RWPE2 (cell line): ENCODE results near the gene CASP8AP2.

Source experiments
- ATAC-seq: fragments of 200-7000 bp; cut with Tn5 transposase; 3 replicates; pipeline ENCODE4 v1.9.1; 2021; ENCODE audit warnings: low read depth
- DNase-seq: peaks from one replicate; pipeline ENCODE4 v3.0.0-alpha.2; 2020; ENCODE audit warnings: low spot score
- H3K27ac ChIP-seq: fragments of 450-650 bp; 2 replicates; pipeline ENCODE4 v1.5.1; 2017; ENCODE audit warnings: mild to moderate bottlenecking; ENCODE audit not compliant: poor library complexity, severe bottlenecking
- H3K27me3 ChIP-seq: fragments of 250-450 bp; sonication (Bioruptor Pico); 2 replicates; pipeline ENCODE4 v1.5.1; 2021; ENCODE audit warnings: mild to moderate bottlenecking, moderate library complexity; ENCODE audit not compliant: insufficient read depth, poor library complexity, severe bottlenecking
- H3K36me3 ChIP-seq: fragments of 250-450 bp; sonication (Bioruptor Pico); 2 replicates; pipeline ENCODE4 v1.5.1; 2020; ENCODE audit warnings: low read depth, mild to moderate bottlenecking, moderate library complexity
- H3K4me1 ChIP-seq: fragments of 250-450 bp; sonication (Bioruptor Pico); 2 replicates; pipeline ENCODE4 v1.5.1; 2021; ENCODE audit warnings: mild to moderate bottlenecking, moderate library complexity; ENCODE audit not compliant: insufficient read depth, poor library complexity, severe bottlenecking
- H3K4me3 ChIP-seq: fragments of 250-450 bp; sonication (Bioruptor Pico); 2 replicates; pipeline ENCODE4 v1.5.1; 2021; ENCODE audit warnings: mild to moderate bottlenecking, moderate library complexity; ENCODE audit not compliant: severe bottlenecking
- H3K9me3 ChIP-seq: fragments of 250-450 bp; sonication (Bioruptor Pico); 2 replicates; pipeline ENCODE4 v1.5.1; 2021; ENCODE audit warnings: mild to moderate bottlenecking, moderate library complexity; ENCODE audit not compliant: severe bottlenecking
- CTCF ChIP-seq: fragments of 450-650 bp; IDR thresholded peaks from one replicate; pipeline ENCODE4 v1.5.1; 2017; ENCODE audit warnings: mild to moderate bottlenecking, moderate library complexity; ENCODE audit not compliant: poor library complexity, severe bottlenecking

CASP8AP2 gene

GRCh38 chr6:89786970-89787369 lies 42.7 kb upstream of the CASP8AP2 start:
- no peaks in the 10 kb centered on the region for H3K9me3 ChIP-seq
- H3K27me3 ChIP-seq: no peaks in the 10 kb centered on the region
- peaks cover 87% of the 10 kb centered on the region for H3K36me3 ChIP-seq
- H3K4me3 ChIP-seq: no peak overlapping the region
- TF ChIP-seq CTCF: no peak
- ATAC-seq: no peak
- no peaks in the 10 kb centered on the region for H3K4me1 ChIP-seq
- no peak for DNase-seq
- H3K27ac ChIP-seq: no peak overlapping the region

GRCh38 chr6:89787660-89788328 lies 41.9 kb upstream of the CASP8AP2 start:
- no peak for TF ChIP-seq CTCF
- no peak overlapping the region for H3K27ac ChIP-seq
- no peaks in the 10 kb centered on the region for H3K9me3 ChIP-seq
- DNase-seq (no peak), ATAC-seq (no peak)
- H3K4me1 ChIP-seq: no peaks in the 10 kb centered on the region
- no peaks in the 10 kb centered on the region for H3K27me3 ChIP-seq
- H3K36me3 ChIP-seq: peaks cover 89% of the 10 kb centered on the region
- H3K4me3 ChIP-seq: no peak overlapping the region

DNA sequence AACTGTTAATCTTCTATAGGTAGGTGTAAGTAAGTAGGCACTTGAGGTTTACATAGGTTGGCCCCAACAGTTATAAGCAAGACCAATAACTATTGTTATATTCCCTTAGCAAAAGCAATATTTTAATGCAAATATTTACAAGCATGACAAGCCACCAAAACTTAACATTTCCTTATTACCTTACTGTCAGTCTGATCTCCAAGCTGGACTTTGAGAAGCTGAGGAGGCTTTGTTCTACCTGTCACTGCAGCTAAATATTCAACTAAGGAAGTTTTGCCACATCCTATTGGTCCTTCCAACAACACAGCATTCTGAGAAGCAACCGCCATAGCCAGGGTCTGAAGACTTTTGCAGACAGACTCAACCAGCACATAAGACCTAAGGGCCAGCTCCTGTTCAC lies 39.7 kb upstream of the CASP8AP2 start:
- Histone ChIP-seq H3K27ac (no peak overlapping the region), H3K9me3 (no peaks in the 10 kb centered on the region), H3K4me3 (no peak overlapping the region), H3K4me1 (no peaks in the 10 kb centered on the region), H3K27me3 (no peaks in the 10 kb centered on the region), H3K36me3 (peaks cover 90% of the 10 kb centered on the region)
- ATAC-seq (no peak), DNase-seq (no peak)
- no peak for TF ChIP-seq CTCF

DNA sequence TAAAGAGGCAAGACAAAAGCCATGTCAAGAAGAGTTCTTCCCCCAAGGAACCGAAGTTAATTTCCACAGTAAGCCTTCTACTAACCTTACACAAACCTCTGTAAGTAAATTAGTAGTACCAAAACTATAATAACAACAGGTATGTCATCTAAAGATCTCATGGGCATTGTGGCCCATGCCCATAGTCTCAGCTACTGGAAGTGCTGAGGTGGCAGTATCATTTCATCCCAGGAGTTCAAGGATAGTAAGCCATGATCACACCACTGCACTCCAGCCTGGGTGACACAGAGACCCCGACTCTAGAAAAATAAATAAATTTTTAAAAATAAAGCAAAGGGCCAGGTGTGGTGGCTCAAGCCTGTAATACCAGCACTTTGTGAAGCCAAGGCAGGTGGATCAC lies 39.3 kb upstream of the CASP8AP2 start:
- Histone ChIP-seq H3K27ac (no peak overlapping the region), H3K4me1 (no peaks in the 10 kb centered on the region), H3K36me3 (peaks cover 86% of the 10 kb centered on the region), H3K4me3 (no peak overlapping the region), H3K27me3 (no peaks in the 10 kb centered on the region), H3K9me3 (no peaks in the 10 kb centered on the region)
- ATAC-seq (no peak), DNase-seq (no peak)
- no peak for TF ChIP-seq CTCF

DNA sequence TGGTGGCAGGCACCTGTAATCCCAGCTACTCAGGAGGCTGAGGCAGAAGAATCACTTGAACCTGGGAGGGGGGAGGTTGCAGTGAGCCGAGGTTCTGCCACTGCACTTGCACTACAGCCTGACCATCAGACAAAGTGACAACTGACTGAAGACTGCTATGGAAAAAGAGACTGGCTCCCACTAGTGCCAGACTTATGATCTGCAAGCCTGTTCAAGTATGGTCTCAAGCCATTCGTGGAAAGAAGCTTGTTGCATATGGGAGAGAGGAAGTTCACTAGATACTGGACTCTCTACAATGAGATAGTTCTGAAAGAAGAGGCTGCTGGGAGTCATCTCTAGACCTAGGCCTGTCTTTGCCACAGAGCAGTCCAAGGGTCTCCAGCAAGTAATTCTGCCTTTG lies 36.8 kb upstream of the CASP8AP2 start:
- H3K36me3 ChIP-seq: peaks cover 70% of the 10 kb centered on the region
- TF ChIP-seq CTCF: peak; percentile 47
- H3K9me3 ChIP-seq: no peaks in the 10 kb centered on the region
- ATAC-seq (peak; percentile 56; the same call in 2 of the 3 replicates), DNase-seq (no peak)
- no peak overlapping the region for H3K27ac ChIP-seq
- H3K4me3 ChIP-seq: no peak overlapping the region
- no peaks in the 10 kb centered on the region for H3K27me3 ChIP-seq
- H3K4me1 ChIP-seq: no peaks in the 10 kb centered on the region
